ENCODE measurements around the gene KCNJ9. TPM values are rescaled to one million over a fixed set of nuclear protein-coding genes. Genes with fewer than 3 reads are reported as not detected.

The KCNJ9 gene
- total RNA-seq, 1 experiment from 2014 or later = 0.09 TPM

- Histone ChIP-seq H4K20me1 (ENCODE audit: control insufficient read depth, insufficient read depth, insufficient read length) (no peaks in the 10 kb centered on the region), H3K14ac (ENCODE audit: insufficient read depth, low read length) (no peak overlapping the region), H3K23ac (ENCODE audit: insufficient read length, low read depth, low read length) (no peak overlapping the region), H2AFZ (ENCODE audit: low read length) (no peak overlapping the region), H3K18ac (ENCODE audit: insufficient read length, low read depth, low read length) (no peak overlapping the region), H4K8ac (replicated peaks; ENCODE audit: insufficient read length, low read depth, low read length) (no peak overlapping the region), H3K23me2 (ENCODE audit: insufficient read length, low read depth, low read length, poor library complexity, severe bottlenecking) (no peaks in the 10 kb centered on the region), H2BK120ac (ENCODE audit: low read depth, low read length, poor library complexity, severe bottlenecking) (no peak overlapping the region), H3K79me1 (ENCODE audit: insufficient read depth, low read depth, low read length, poor library complexity, severe bottlenecking) (no peaks in the 10 kb centered on the region), H2BK12ac (ENCODE audit: insufficient read length, low read depth, low read length) (no peak overlapping the region), H4K91ac (ENCODE audit: insufficient read length, low read depth, low read length) (no peak overlapping the region), H3T11ph (ENCODE audit: low read length) (no peak overlapping the region), H3K9me3 (ENCODE audit: control insufficient read depth, low read depth, low read length) (no peaks in the 10 kb centered on the region), H3K27me3 (ENCODE audit: insufficient read depth, low read length) (no peaks in the 10 kb centered on the region), H2BK15ac (ENCODE audit: low read depth, low read length) (no peak overlapping the region), H3K79me2 (ENCODE audit: insufficient read depth, low read length) (no peaks in the 10 kb centered on the region), H3K4ac (ENCODE audit: low read depth, low read length) (no peak overlapping the region), H2AK5ac (ENCODE audit: insufficient read length, low read length) (no peak overlapping the region), H3K27ac (ENCODE audit: insufficient read length, low read depth, low read length) (no peak overlapping the region), H2BK5ac (ENCODE audit: insufficient read length, low read length) (no peak overlapping the region), H2BK20ac (ENCODE audit: low read depth, low read length, poor library complexity, severe bottlenecking) (no peak overlapping the region), H3K9ac (ENCODE audit: extremely low read depth, insufficient read length, low read length) (no peak overlapping the region), H3K4me2 (ENCODE audit: insufficient read depth, insufficient read length, low read length) (no peak overlapping the region), H3K56ac (ENCODE audit: insufficient read length, low read depth, low read length) (no peak overlapping the region), H3K4me1 (ENCODE audit: insufficient read depth, low read length) (peaks cover 6% of the 10 kb centered on the region; the same call in 1 of the 2 replicates), H4K5ac (ENCODE audit: insufficient read length, low read depth, low read length) (no peak overlapping the region)
- Mint-ChIP-seq H3K9me3 (no peaks in the 10 kb centered on the region; a peak in 1 of 5 replicates), H3K4me1 (peaks cover 36 to 55% of the 10 kb centered on the region in 2 experiments), H3K4me3 (no peak overlapping the region), H3K27me3 (ENCODE audit: low read depth) (peaks cover 9% of the 10 kb centered on the region), H3K27ac (no peak overlapping the region), H3K36me3 (ENCODE audit: insufficient read depth in 1 of 3, low read depth in 3 of 3) (no peaks in the 10 kb centered on the region; a peak in 1 of 7 replicates)
- no peak for TF ChIP-seq CTCF (conservative IDR thresholded peaks at IDR 0.05)
- no CpG with 5 or more reads among the region's 5 CpGs for WGBS (ENCODE audit: extremely low coverage, insufficient read length, low lambda C conversion rate)
- no peak for DNase-seq
Observed at GRCh38 chr1:160105155-160105554, 23.8 kb downstream of the KCNJ9 start.
